ENCODE data around the gene POPDC3.
"Not testable (repeated sequence)": the region's sequence is repeated elsewhere in the genome, so short reads cannot be mapped to it uniquely, and the experiment has no call there.

The POPDC3 gene, protein sequence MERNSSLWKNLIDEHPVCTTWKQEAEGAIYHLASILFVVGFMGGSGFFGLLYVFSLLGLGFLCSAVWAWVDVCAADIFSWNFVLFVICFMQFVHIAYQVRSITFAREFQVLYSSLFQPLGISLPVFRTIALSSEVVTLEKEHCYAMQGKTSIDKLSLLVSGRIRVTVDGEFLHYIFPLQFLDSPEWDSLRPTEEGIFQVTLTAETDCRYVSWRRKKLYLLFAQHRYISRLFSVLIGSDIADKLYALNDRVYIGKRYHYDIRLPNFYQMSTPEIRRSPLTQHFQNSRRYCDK

DNA sequence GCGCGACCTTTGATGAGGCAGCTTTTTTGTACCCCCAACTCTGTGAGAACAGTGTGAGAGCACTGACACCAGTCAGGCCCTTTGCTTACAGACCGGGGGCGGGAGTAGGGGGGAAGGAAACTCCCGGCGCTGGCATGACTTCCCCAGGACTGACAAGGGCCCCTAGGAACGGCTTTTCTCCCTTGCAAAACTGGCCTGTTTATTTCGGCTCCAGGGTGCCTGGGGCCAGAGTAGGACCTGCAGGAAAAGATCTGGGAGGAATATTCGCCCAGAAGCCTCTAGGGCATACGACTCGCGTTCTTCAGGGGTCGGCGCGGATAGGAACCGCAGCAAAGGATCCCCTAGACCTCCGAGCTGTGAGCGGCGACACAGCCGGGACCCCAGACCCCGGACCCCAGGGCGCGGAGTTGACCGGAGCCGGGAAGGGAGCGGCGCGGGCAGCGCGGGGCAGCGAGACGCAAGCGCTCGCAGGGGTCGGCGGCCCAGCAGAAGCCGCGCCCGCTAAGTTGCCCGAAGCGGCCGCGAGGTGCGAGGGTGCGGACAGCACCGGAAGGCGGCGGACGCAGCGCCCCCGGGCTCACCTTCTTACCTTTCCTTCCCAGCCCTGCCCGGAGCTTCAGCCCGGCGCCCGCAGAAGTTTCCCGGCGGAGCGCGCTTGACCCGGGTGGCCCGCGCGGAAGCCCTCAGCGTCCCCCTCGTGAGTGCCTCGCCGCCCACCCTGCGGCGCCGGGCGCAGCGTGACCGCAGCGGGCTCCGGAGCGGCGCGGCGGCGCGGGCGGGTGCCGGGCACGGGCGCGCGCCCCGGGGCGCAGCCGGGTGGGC is at the start of gene POPDC3:
Gene POPDC3 (minus strand): TSS at position 771 of the 822 bp plus-strand sequence. CDS start 18,105 bp downstream, outside the sequence.
- DNase-seq (ENCODE audit: low read depth in 2 of 2), result no peak

DNA sequence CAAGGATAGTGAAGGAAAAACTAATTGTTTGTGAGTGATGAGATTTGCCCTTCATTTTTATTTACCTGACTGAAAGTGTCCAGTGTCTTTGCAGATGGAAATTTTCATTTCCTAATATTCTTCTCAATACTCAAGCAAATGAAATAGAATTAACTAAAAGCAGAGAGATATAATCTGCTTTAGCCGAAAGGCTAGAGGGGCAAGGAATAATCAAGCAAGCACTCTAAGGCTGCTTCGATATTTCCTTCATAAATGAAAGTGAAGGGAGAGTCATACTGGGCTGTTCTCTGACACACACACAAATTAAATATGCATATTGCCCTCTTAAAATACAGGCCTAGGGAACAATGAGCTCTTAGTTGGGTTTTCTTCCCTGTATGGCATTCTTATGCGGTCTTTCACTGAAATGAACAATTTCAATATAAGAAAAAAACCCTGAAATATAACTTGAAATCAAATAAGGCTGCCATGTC is 47.5 kb upstream of the POPDC3 start:
- no peak for DNase-seq (ENCODE audit: low read depth in 2 of 2)

DNA sequence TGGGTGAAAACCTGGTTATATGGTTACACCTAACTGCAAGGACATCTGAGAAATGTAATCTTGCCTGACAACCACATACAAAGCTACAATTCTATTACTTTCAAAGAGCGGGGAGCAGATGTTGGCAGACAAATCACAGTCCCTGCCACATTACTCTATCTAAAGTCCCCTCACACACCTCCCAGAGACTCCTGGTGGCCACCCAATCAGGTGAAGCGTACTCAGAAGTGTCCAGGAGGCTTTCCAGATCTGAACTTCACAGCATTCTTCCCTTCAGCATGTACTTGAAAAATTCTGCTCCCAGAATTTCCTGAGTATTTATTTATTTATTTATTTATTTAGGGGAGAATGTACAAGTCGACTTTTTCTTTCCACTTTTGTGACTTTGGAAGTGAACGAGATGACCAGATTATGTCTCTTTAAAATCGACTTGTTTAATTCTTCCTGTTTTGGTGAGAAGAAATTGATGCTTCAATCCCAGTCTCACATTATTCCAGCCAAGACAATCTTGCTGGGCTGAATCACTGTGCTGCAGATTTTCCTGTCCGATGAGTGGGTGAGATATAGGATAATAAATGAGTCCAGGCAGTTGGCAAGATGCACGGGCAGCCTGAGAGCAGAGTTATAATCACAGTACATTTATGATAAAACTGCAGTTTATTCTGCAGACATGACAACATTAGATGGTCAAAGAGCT is 46.9 kb upstream of the POPDC3 start:
- DNase-seq (ENCODE audit: low read depth in 2 of 2), result no peak

DNA sequence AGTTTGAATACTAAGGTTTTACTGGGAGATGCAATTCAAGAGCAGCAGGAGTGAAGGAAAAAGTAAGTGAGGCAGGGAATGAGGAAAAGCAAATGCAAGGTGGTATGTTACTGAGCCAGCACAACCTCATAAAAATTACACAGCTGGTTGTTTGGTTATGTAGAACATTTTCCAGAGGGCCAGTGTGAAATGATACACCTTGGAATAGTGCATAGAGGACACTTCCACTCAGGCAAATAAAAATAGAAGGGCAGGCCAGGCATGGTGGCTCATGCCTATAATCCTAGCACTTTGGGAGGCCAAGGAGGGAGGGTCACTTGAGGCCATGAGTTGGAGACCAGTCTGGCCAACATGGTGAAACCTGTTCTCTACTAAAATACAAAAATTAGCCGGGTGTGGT is 43.4 kb upstream of the POPDC3 start:
- DNase-seq (ENCODE audit: low read depth in 2 of 2), result no peak

DNA sequence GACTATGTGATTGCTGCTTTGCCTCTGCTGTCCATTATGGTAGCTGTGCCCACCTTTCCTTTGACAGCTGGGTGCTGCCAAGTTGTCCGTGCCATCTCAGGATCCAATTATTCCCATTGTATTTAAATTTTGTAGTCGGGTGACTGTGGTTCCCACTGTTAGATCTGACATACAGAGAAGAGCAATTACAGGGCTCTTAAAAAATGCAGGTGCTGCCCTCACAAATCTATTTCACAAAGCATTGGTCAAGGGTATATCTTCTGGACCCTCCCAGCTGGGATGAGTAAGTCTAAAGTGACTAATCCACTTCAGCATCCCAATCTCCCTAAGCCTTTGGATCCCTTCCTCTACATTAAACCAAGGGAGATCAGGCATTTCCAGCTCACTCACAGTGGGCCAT is 41.4 kb upstream of the POPDC3 start:
- DNase-seq (ENCODE audit: low read depth in 2 of 2), result not testable (repeated sequence)

DNA sequence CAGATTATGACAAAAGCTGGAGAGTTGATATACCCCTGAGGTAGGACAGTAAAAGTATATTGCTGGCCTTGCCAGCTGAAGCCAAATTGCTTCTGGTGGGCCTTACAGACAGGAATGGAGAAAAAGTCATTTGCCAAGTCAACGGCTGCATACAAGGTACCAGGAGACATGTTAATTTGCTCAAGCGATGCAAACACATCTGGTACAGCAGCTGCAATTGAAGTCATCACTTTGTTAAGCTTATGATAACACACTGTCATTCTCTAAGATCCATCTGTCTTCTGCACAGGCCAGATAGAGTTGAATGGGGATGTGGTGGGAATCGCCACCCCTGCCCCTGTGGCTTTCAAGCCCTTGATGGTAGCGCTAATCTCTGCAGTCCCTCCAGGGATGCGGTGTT is 40.4 kb upstream of the POPDC3 start:
- DNase-seq (ENCODE audit: low read depth in 2 of 2), result no peak

DNA sequence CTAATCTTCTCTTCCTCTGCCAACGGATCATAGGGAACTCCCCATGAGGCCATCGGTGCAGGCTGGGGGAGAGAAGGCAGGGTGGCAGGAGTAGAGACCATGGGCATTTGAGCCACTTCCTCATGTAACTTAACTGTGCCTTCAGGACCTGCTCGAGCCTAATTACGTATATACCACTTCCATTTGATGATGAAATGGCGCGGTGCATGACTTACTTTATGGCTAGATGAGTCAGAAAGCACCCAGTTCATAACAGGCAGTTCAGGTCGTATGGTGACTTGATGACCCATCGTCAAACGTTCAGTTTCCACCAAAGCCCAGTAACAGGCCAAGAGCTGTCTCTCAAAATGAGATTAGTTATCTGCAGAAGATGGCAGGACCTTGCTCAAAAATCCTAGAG is 39.4 kb upstream of the POPDC3 start:
- DNase-seq (ENCODE audit: low read depth in 2 of 2), result not testable (repeated sequence)

DNA sequence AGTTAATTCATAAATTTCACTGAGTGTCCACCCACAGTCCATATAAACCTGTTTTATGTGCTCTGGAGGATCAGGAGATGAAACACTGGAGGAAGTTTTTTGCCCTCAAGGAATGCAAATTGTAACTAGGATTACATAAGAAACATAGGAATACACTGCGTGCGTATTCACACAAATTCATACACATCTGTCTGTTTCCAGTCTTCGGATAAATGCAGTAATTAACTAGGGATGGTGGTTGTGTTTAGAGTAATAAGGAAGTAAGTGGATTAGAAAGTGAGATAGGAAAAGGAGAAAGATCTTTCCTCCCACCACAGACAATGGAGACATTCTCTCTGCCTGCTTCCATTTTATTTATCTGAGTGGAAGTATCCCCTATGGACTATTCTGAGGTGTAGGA is 35.7 kb upstream of the POPDC3 start:
- no peak for DNase-seq (ENCODE audit: low read depth in 2 of 2)

DNA sequence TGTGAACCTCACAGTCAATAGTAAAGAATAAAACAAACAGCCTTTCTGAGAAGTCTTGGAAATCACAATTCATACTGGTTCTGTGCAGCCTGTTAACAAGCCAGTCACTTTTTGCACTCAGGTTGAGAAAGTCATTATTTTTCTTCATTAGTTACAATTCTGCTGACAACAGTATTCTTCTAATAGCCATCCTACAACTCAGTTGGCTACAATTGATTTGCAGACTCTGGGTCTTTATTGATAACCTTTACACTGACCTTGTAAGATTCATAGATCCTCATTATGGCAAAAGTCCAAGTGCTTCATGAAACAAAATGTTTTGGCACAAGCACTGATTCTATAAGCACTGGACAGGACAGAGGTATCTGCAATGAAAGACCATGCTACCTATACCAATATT is 34.9 kb upstream of the POPDC3 start:
- no peak for DNase-seq (ENCODE audit: low read depth in 2 of 2)

DNA sequence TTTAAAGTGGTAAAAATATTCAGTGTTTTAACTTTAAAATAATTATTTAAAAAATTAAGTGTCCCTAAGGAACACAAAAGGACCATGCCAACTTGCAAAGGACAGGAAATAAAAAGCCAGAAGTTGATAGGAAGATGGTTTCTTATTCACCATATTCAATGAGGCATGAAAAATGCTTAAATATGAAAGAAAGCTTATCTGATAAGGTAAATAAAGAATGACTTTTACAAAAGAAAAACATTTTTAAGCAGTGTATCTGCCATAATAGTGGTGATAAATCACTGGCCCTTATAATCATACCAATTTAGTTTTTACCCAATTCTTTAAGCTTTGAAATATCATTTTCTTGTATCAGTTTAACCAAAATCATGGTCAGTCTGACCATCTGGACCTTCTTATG is 33.5 kb upstream of the POPDC3 start:
- DNase-seq (ENCODE audit: low read depth in 2 of 2), result no peak

DNA sequence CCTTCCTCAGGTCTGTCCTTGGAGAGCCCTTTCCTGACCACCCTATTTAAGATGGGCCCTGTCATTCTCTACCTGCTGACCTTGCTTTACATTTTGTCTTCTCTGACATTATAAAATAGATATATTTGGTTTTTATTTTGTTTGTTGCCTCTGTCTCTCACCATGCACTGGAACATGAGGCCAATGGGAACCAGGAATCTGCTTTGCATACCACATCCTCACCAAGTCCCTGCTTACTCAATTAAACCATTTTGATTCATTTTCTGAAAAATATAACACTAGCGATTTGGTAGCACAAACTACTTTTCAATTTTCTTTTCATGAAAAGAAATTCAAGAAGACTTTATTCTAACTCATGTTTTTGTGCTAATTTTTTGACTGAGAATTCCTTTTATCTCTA is 32.8 kb upstream of the POPDC3 start:
- DNase-seq (ENCODE audit: low read depth in 2 of 2), result no peak

DNA sequence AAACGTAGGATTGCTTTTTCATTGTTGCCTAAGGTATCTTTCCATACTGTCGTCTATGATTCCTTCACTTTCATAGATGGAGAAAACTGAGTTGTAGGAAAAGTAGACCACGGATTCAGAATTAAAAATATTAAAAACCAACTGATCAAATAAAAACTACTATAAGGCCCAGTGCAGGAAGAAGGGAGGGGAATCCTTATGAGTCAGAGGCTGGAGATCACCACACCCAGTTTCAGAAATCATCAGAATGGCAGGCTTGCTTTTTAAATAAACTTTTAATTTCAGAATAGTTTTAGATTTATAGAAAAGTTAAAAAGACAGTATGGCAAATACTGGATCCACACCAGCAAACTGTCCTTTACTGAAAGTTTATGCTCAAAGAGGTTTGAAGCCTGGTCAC is 32.0 kb upstream of the POPDC3 start:
- no peak for DNase-seq (ENCODE audit: low read depth in 2 of 2)

DNA sequence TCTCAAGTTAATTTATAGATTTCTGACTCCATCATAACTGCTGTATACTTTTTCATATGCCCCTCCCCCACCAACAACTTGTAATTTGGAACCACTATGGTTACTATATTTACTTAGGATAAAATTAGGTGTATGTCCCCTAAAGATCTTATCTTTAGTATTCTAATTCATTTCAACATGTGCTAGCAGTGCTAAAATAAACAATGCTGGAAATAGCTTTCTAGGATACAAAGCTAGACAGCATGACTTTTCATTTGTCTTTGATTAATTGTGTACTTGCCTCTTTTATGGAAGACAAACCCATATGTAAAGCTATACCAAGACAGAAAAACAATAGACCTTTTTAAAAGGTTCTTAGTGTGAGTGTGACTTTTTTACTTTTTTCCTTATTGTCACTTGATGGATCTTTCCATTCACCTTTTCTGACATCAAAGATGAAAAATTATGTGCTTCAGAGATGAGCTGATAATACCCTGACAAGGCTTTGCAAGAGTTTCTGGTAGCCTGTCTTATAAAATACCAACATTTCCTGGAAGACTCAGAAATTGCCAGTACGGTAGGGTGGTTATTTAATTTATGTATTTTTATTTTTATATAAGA is 31.2 kb upstream of the POPDC3 start:
- DNase-seq (ENCODE audit: low read depth in 2 of 2), result no peak

DNA sequence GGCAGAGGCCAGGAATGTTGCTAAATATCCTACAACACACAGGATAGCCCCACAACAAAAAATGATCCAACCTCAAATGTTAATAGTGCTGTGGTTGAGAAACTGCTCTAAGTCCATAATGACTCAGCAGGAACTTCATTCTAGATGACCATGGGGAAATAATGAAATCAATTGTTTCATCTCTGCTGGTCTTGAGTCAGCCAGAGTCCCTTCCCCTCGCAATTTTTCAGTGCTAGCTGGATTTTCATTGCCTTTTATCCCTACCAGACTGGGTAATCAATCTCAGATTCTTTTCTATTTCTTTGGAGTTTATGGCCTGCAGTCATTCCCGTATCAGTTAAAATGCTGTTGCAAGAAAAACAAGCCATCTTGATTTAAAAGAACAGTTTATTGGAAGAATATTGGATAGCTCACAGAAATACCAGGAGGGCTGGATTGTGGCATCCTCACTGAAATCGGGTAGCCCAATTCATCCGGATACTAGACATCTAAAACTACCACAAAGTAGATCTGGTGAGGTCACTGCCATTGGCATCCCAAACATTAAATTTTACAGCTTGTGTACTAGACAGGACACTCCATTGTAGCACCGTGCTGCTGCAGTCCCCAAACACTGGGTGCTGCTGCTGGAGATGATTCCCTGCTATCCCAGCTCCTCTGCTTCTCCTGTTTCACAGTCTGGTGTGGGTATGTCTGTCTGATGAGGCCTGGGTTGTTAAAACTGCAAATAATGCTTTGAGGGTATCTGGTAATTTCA is 30.3 kb upstream of the POPDC3 start:
- DNase-seq (ENCODE audit: low read depth in 2 of 2), result no peak

DNA sequence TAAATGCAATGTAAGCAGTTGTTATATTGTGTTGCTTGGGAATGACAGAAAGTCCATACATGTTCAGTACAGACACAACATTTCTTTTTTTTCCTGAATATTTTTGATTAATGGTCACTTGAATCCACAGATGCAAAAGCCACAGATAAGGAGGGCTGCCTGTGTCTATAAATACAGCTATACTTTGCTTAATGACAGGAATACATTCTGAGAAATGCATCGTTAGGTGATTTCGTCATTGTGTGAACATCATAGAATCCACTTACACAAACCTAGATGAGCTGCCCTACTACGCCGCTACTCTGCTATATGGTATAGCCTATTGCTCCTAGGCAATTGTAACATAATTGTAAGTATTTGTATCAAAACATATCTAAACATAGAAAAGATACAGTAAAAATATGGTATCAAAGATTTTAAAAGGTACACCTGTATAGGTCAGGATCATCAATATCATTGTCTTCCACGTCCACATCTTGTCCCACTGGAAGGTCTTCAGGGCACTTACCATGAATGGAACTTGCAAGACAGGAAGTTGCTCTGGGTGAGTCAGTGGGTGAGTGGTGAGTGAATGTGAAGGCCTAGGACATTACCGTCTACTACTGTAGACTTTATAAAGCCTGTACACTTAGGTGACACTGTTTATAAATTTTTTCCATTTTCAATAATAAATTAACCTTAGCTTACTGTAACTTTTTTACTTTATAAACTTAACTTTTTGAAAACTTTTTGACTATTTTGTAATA is 27.9 kb upstream of the POPDC3 start:
- no peak for DNase-seq (ENCODE audit: low read depth in 2 of 2)

DNA sequence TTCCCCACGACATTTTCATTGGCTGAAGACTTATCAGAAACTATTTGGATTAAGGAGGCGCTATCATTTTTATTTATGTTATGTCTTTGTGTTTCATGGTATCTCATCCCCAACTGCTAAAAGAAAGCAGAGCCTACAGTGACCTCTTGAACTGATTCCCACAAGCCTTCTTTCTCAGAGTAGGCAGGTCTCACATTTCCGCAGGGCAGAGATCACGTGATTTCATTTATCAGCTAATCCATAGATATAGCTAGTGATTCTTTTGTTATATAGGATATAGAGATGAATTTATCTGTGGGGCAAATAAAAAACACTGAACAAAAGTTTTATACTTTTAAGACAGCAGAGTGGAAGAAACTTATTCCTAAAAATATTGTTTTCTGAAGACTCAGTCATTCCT is 25.0 kb upstream of the POPDC3 start:
- DNase-seq (ENCODE audit: low read depth in 2 of 2), result no peak

DNA sequence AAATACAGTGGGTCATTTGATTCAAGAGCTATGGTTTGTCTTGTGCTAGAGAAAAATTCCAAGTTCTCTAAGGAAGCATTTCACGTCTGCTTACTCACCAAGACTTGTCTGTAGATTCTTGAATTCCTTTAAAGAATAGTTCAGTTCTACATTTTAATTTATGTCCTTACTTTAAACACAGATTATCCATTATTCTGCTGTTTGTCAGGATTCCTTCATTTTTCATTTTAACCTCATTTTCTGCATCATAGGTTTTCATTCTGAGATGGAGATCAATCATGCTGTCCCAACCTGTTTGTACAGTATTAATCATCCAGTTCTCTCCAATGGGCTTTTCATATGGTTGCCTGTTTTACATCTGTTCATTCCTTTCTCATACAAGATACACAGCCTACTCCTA is 24.5 kb upstream of the POPDC3 start:
- DNase-seq (ENCODE audit: low read depth in 2 of 2), result no peak

DNA sequence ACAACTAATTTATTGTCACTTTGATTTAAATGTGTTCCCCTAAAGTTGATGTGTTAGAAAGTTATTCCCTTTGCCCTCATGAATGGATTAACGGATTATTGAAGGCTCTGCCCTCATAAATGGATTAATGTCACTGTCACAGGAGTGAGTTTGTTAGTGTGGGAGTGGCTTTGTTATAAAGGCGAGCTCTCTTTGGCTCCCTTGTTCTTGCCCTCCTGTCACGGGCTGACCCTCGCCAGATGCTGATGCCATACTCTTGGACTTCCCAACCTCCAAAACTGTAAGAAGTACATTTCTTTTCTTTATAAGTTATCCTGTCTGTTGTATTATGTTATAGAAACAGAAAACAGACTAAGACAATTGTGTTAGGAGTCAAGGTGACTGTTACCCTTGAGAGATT is 22.7 kb upstream of the POPDC3 start:
- no peak for DNase-seq (ENCODE audit: low read depth in 2 of 2)

DNA sequence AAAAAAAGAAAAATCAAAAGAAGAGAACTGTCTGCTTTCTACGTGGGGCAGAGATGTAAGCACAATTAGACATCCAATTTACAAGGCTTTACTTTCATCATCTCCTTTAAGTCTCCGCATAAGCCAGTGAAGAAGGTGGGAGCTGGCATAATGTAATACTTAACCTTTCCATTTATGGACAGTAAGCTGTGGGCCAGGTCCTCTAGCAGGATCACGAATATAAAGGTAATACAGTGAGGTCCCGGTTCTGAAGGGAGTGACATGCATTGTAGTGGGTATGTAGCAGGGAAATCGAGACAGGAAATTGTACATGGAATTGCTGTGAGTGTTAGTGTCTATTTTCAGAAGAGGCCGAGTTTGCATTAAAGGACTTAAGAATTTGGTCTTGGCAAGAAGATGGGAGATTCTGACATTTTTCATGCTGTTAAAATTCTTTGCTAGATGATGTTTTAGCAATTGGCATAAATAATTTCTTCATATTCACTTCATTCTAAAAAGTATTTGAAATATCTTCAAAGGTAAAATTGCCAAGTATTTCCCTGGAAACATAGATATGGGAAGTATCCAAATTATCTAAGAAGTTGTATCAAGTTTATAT is 20.4 kb upstream of the POPDC3 start:
- DNase-seq (ENCODE audit: low read depth in 2 of 2), result no peak

DNA sequence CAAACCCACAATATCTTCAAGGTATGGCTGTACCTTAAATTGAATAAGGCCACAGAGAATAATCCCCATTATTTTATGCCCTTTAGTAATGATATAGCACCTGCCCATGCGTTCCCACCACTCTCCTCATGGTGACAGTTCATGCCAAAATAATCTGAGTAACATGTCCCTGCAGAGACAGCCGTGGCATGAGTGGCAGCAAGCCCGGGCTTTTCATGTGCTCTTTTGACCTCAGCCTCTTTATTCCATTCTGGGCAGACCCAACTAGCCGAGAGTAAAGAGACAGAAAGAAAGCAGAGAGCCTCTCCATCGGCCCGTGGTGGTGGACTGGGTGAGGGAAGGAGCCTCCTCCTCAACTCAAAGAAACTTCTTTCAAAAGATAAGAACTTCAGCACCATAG is 19.9 kb upstream of the POPDC3 start:
- DNase-seq (ENCODE audit: low read depth in 2 of 2), result no peak
